ENCODE measurements around the gene CAMK1D. TPM values are rescaled to one million over a fixed set of nuclear protein-coding genes. Genes with fewer than 3 reads are reported as not detected.
A peak's percentile ranks its signal among the peaks of the same experiment; 100 is the strongest.

Gene CAMK1D
- total and polyA plus RNA-seq, 2 experiments from 2014 or later = 3.5 to 6.0 TPM

- Histone ChIP-seq H3K27ac (no peak overlapping the region), H2AFZ (no peak overlapping the region), H3K4me2 (no peak overlapping the region), H3K79me2 (no peaks in the 10 kb centered on the region), H3K9me2 (replicated peaks; ENCODE audit: insufficient read depth) (no peaks in the 10 kb centered on the region), H4K20me1 (ENCODE audit: insufficient read depth, poor library complexity, severe bottlenecking) (no peaks in the 10 kb centered on the region), H3K4me3 (no peak overlapping the region), H3K9me3 (ENCODE audit: low read depth) (no peaks in the 10 kb centered on the region), H3K27me3 (no peaks in the 10 kb centered on the region), H3K4me1 (ENCODE audit: insufficient read depth) (no peaks in the 10 kb centered on the region), H3K36me3 (replicated peaks; ENCODE audit: insufficient read depth, low read depth) (no peaks in the 10 kb centered on the region)
- 68% methylated on average over 5 of the region's 5 CpGs for WGBS (ENCODE audit: low lambda C conversion rate, missing lambda C conversion rate)
- TF ChIP-seq CTCF (IDR thresholded peaks at IDR 0.05; ENCODE audit: poor library complexity) (no peak), EZH2phosphoT487 (IDR thresholded peaks at IDR 0.05; ENCODE audit: low read depth, severe bottlenecking, unreplicated experiment) (no peak), EZH2 (IDR thresholded peaks at IDR 0.05; ENCODE audit: borderline replicate concordance) (no peak)
- DNase-seq (ENCODE audit: low spot score) = peak; percentile 22
These were observed 525.8 kb downstream of the CAMK1D start for GRCh38 chr10:12875100-12875499.

GRCh38 chr10:12876266-12876665 lies 526.9 kb downstream of the CAMK1D start:
- Histone ChIP-seq H3K36me3 (replicated peaks; ENCODE audit: insufficient read depth, low read depth) (no peaks in the 10 kb centered on the region), H3K4me3 (no peak overlapping the region), H3K27me3 (no peaks in the 10 kb centered on the region), H3K9me3 (ENCODE audit: low read depth) (no peaks in the 10 kb centered on the region), H3K79me2 (no peaks in the 10 kb centered on the region), H3K9me2 (replicated peaks; ENCODE audit: insufficient read depth) (no peaks in the 10 kb centered on the region), H3K4me1 (ENCODE audit: insufficient read depth) (no peaks in the 10 kb centered on the region), H3K27ac (no peak overlapping the region), H4K20me1 (ENCODE audit: insufficient read depth, poor library complexity, severe bottlenecking) (no peaks in the 10 kb centered on the region), H2AFZ (no peak overlapping the region), H3K4me2 (no peak overlapping the region)
- TF ChIP-seq CTCF (IDR thresholded peaks at IDR 0.05; ENCODE audit: poor library complexity) (no peak), EZH2 (IDR thresholded peaks at IDR 0.05; ENCODE audit: borderline replicate concordance) (no peak), EZH2phosphoT487 (IDR thresholded peaks at IDR 0.05; ENCODE audit: low read depth, severe bottlenecking, unreplicated experiment) (no peak)
- 92% methylated on average over 5 of the region's 5 CpGs for WGBS (ENCODE audit: low lambda C conversion rate, missing lambda C conversion rate)
- no peak for DNase-seq (ENCODE audit: low spot score)

- H2AFZ ChIP-seq = no peak overlapping the region
- no peaks in the 10 kb centered on the region for H4K20me1 ChIP-seq (ENCODE audit: insufficient read depth, poor library complexity, severe bottlenecking)
- WGBS (ENCODE audit: low lambda C conversion rate, missing lambda C conversion rate) = 78% methylated on average over 3 of the region's 3 CpGs
- H3K9me3 ChIP-seq (ENCODE audit: low read depth) = no peaks in the 10 kb centered on the region
- H3K4me3 ChIP-seq = no peak overlapping the region
- no peaks in the 10 kb centered on the region for H3K36me3 ChIP-seq (replicated peaks; ENCODE audit: insufficient read depth, low read depth)
- no peak overlapping the region for H3K4me2 ChIP-seq
- no peak overlapping the region for H3K27ac ChIP-seq
- no peaks in the 10 kb centered on the region for H3K9me2 ChIP-seq (replicated peaks; ENCODE audit: insufficient read depth)
- no peaks in the 10 kb centered on the region for H3K79me2 ChIP-seq
- TF ChIP-seq EZH2phosphoT487 (IDR thresholded peaks at IDR 0.05; ENCODE audit: low read depth, severe bottlenecking, unreplicated experiment) = no peak
- no peak for TF ChIP-seq EZH2 (IDR thresholded peaks at IDR 0.05; ENCODE audit: borderline replicate concordance)
- TF ChIP-seq CTCF (IDR thresholded peaks at IDR 0.05; ENCODE audit: poor library complexity) = no peak
- no peak for DNase-seq (ENCODE audit: low spot score)
- H3K27me3 ChIP-seq = no peaks in the 10 kb centered on the region
- no peaks in the 10 kb centered on the region for H3K4me1 ChIP-seq (ENCODE audit: insufficient read depth)
These were observed 527.8 kb downstream of the CAMK1D start for GRCh38 chr10:12877150-12877549.

- Histone ChIP-seq H3K4me2 (no peak overlapping the region), H3K4me3 (no peak overlapping the region), H4K20me1 (ENCODE audit: insufficient read depth, poor library complexity, severe bottlenecking) (no peaks in the 10 kb centered on the region), H3K9me2 (replicated peaks; ENCODE audit: insufficient read depth) (no peaks in the 10 kb centered on the region), H3K27ac (no peak overlapping the region), H3K4me1 (ENCODE audit: insufficient read depth) (no peaks in the 10 kb centered on the region), H2AFZ (no peak overlapping the region), H3K79me2 (no peaks in the 10 kb centered on the region), H3K36me3 (replicated peaks; ENCODE audit: insufficient read depth, low read depth) (no peaks in the 10 kb centered on the region), H3K27me3 (no peaks in the 10 kb centered on the region), H3K9me3 (ENCODE audit: low read depth) (no peaks in the 10 kb centered on the region)
- DNase-seq (ENCODE audit: low spot score) = no peak
- no peak for TF ChIP-seq EZH2phosphoT487 (IDR thresholded peaks at IDR 0.05; ENCODE audit: low read depth, severe bottlenecking, unreplicated experiment)
- TF ChIP-seq CTCF (IDR thresholded peaks at IDR 0.05; ENCODE audit: poor library complexity) = no peak
- TF ChIP-seq EZH2 (IDR thresholded peaks at IDR 0.05; ENCODE audit: borderline replicate concordance) = no peak
These were observed 531.1 kb downstream of the CAMK1D start for GRCh38 chr10:12880423-12880822.

Data from hepatocyte (in vitro differentiated cells).